Measurements from ENCODE around the gene POU2F2.

GRCh38 chr19:42149447-42150202, 17.4 kb upstream of the POU2F2 start:
- TF ChIP-seq, protein P1, sequence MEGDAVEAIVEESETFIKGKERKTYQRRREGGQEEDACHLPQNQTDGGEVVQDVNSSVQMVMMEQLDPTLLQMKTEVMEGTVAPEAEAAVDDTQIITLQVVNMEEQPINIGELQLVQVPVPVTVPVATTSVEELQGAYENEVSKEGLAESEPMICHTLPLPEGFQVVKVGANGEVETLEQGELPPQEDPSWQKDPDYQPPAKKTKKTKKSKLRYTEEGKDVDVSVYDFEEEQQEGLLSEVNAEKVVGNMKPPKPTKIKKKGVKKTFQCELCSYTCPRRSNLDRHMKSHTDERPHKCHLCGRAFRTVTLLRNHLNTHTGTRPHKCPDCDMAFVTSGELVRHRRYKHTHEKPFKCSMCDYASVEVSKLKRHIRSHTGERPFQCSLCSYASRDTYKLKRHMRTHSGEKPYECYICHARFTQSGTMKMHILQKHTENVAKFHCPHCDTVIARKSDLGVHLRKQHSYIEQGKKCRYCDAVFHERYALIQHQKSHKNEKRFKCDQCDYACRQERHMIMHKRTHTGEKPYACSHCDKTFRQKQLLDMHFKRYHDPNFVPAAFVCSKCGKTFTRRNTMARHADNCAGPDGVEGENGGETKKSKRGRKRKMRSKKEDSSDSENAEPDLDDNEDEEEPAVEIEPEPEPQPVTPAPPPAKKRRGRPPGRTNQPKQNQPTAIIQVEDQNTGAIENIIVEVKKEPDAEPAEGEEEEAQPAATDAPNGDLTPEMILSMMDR (IDR thresholded peaks at IDR 0.05): no peak
- TF ChIP-seq EP300 (IDR thresholded peaks at IDR 0.05): no peak
